Urinary bladder (tissue), 4 donors: ENCODE measurements around the gene XRRA1. TPM values are rescaled to one million over a fixed set of nuclear protein-coding genes. Genes with fewer than 3 reads are reported as not detected.
"Not testable (repeated sequence)": the region's sequence is repeated elsewhere in the genome, so short reads cannot be mapped to it uniquely, and the experiment has no call there.

Experiments used
- DNase-seq: peaks from one replicate; pipeline ENCODE4 v3.0.0-alpha.2; 2015; ENCODE audit errors: extremely low spot score
- H3K27ac ChIP-seq: one replicate; pipeline ENCODE4 v1.5.1; 2013; ENCODE audit warnings: low read depth, mild to moderate bottlenecking, moderate library complexity
- H3K36me3 ChIP-seq: one replicate; pipeline ENCODE4 v1.6.1; 2013; ENCODE audit warnings: mild to moderate bottlenecking, moderate library complexity; ENCODE audit not compliant: insufficient read depth
- H3K4me1 ChIP-seq: one replicate; pipeline ENCODE4 v1.6.1; 2013; ENCODE audit warnings: mild to moderate bottlenecking, moderate library complexity; ENCODE audit not compliant: insufficient read depth
- H3K4me3 ChIP-seq: one replicate; pipeline ENCODE4 v1.5.1; 2013; ENCODE audit warnings: low read depth, low read length
- WGBS: extraction: QIAGEN DNeasy Blood & Tissue Kit; methylation state at CpG from one replicate; pipeline ENCODE4 v1.1.7; 2013; 5-methylcytosine and 5-hydroxymethylcytosine counted together
- polyA plus RNA-seq: library from polyadenylated mRNA; stranded (reverse); fragments of 200-250 nt; gene quantifications from one replicate; pipeline ENCODE4 v1.2.3, GENCODE V29; 2013
- total RNA-seq: library from RNA; depleted of rRNA; stranded (reverse); fragments of >200 nt; gene quantifications from one replicate; pipeline ENCODE4 v1.2.3, GENCODE V29; 2014
- donor health status: healthy with polysubstance abuse.
- donor health status: healthy.

Gene XRRA1
- total and polyA plus RNA-seq, 2 donors: 11.6 to 35.6 TPM

- H3K27ac ChIP-seq: no peak overlapping the region
- H3K4me1 ChIP-seq: no peaks in the 10 kb centered on the region
- 78% methylated on average over 1 of the region's 1 CpG for WGBS
- DNase-seq: no peak
- H3K36me3 ChIP-seq: peaks cover 4% of the 10 kb centered on the region
- H3K4me3 ChIP-seq: no peak overlapping the region
Measured at GRCh38 chr11:74970852-74971395, 22.0 kb upstream of the XRRA1 start.

- Histone ChIP-seq H3K36me3 (peaks cover 4% of the 10 kb centered on the region), H3K4me3 (no peak overlapping the region), H3K27ac (no peak overlapping the region), H3K4me1 (no peaks in the 10 kb centered on the region)
- WGBS: 79% methylated on average over 5 of the region's 5 CpGs
- DNase-seq: no peak
Measured at GRCh38 chr11:74966651-74967050, 17.8 kb upstream of the XRRA1 start.

- not testable (repeated sequence) for H3K4me3 ChIP-seq, H3K27ac ChIP-seq, H3K4me1 ChIP-seq, DNase-seq, H3K36me3 ChIP-seq
- 94% methylated on average over 6 of the region's 6 CpGs for WGBS
Measured at GRCh38 chr11:74960128-74960527, 11.2 kb upstream of the XRRA1 start.

- Histone ChIP-seq H3K4me1 (no peaks in the 10 kb centered on the region), H3K27ac (no peak overlapping the region), H3K36me3 (no peaks in the 10 kb centered on the region), H3K4me3 (no peak overlapping the region)
- 95% methylated on average over 1 of the region's 1 CpG for WGBS
- DNase-seq: no peak
Measured at GRCh38 chr11:74957937-74958629, 9.2 kb upstream of the XRRA1 start.

GRCh38 chr11:74956397-74957015 lies 7.6 kb upstream of the XRRA1 start:
- Histone ChIP-seq H3K4me1 (no peaks in the 10 kb centered on the region), H3K4me3 (no peak overlapping the region), H3K36me3 (no peaks in the 10 kb centered on the region), H3K27ac (no peak overlapping the region)
- no peak for DNase-seq
- WGBS: 50% methylated on average over 4 of the region's 4 CpGs

GRCh38 chr11:74954199-74954598 lies 5.3 kb upstream of the XRRA1 start:
- H3K36me3 ChIP-seq: no peaks in the 10 kb centered on the region
- H3K27ac ChIP-seq: no peak overlapping the region
- no peak for DNase-seq
- peaks cover 2% of the 10 kb centered on the region for H3K4me1 ChIP-seq
- H3K4me3 ChIP-seq: no peak overlapping the region
- WGBS: 98% methylated on average over 1 of the region's 1 CpG

- peaks cover 2% of the 10 kb centered on the region for H3K4me1 ChIP-seq
- 96% methylated on average over 5 of the region's 5 CpGs for WGBS
Measured at GRCh38 chr11:74953451-74953850, 4.6 kb upstream of the XRRA1 start.

GRCh38 chr11:74952752-74953151 lies 3.9 kb upstream of the XRRA1 start:
- no peak overlapping the region for H3K27ac ChIP-seq
- no peak overlapping the region for H3K4me3 ChIP-seq
- no peaks in the 10 kb centered on the region for H3K36me3 ChIP-seq
- DNase-seq: no peak
- 71% methylated on average over 2 of the region's 2 CpGs for WGBS
- peaks cover 2% of the 10 kb centered on the region for H3K4me1 ChIP-seq

More at GRCh38 chr11:74953451-74953850, 4.6 kb upstream of the XRRA1 start:
- no peak overlapping the region for H3K27ac ChIP-seq
- DNase-seq: no peak
- no peak overlapping the region for H3K4me3 ChIP-seq
- H3K36me3 ChIP-seq: no peaks in the 10 kb centered on the region

GRCh38 chr11:74951226-74951625 lies 2.3 kb upstream of the XRRA1 start:
- Histone ChIP-seq H3K4me1 (peaks cover 2% of the 10 kb centered on the region), H3K4me3 (no peak overlapping the region), H3K27ac (no peak overlapping the region), H3K36me3 (no peaks in the 10 kb centered on the region)
- no peak for DNase-seq
- 93% methylated on average over 8 of the region's 8 CpGs for WGBS

- Histone ChIP-seq H3K4me3 (peak overlapping the region; percentile 79), H3K4me1 (peaks cover 2% of the 10 kb centered on the region), H3K36me3 (no peaks in the 10 kb centered on the region), H3K27ac (no peak overlapping the region)
- no peak for DNase-seq
- 70% methylated on average over 2 of the region's 2 CpGs for WGBS
Measured at GRCh38 chr11:74950374-74950969, 1.6 kb upstream of the XRRA1 start.

GRCh38 chr11:74949753-74950137 lies 854 bp upstream of the XRRA1 start:
- H3K36me3 ChIP-seq: no peaks in the 10 kb centered on the region
- DNase-seq: no peak
- under 1% methylated on average over 6 of the region's 6 CpGs for WGBS

GRCh38 chr11:74948546-74948897 lies 369 bp downstream of the XRRA1 start:
- H3K4me1 ChIP-seq: peaks cover 2% of the 10 kb centered on the region
- 1% methylated on average over 9 of the region's 9 CpGs for WGBS
- DNase-seq: peak; percentile 11
- no peaks in the 10 kb centered on the region for H3K36me3 ChIP-seq
- peak overlapping the region; percentile 79 for H3K4me3 ChIP-seq
- H3K27ac ChIP-seq: peak overlapping the region; percentile 43

More at GRCh38 chr11:74949753-74950137, 854 bp upstream of the XRRA1 start:
- peak overlapping the region; percentile 79 for H3K4me3 ChIP-seq
- H3K4me1 ChIP-seq: peaks cover 2% of the 10 kb centered on the region
- H3K27ac ChIP-seq: no peak overlapping the region

GRCh38 chr11:74942073-74942759 lies 6.7 kb downstream of the XRRA1 start:
- peaks cover 1% of the 10 kb centered on the region for H3K36me3 ChIP-seq
- H3K4me1 ChIP-seq: no peaks in the 10 kb centered on the region
- H3K4me3 ChIP-seq: no peak overlapping the region
- H3K27ac ChIP-seq: no peak overlapping the region
- WGBS: 91% methylated on average over 5 of the region's 5 CpGs
- DNase-seq: no peak
